Hepatocyte (in vitro differentiated cells): ENCODE data around the gene YWHAQ. TPM values are rescaled to one million over a fixed set of nuclear protein-coding genes. Genes with fewer than 3 reads are reported as not detected.
A peak's percentile ranks its signal among the peaks of the same experiment; 100 is the strongest.
"Not testable (repeated sequence)": the region's sequence is repeated elsewhere in the genome, so short reads cannot be mapped to it uniquely, and the experiment has no call there.

Experiments
- DNase-seq: peaks from one replicate; pipeline ENCODE4 v3.0.0-alpha.2; 2016; ENCODE audit warnings: low spot score
- H2AFZ ChIP-seq: fragments of 200-600 bp; sonication (generic); 2 replicates; pipeline ENCODE4 v1.6.0; 2016; ENCODE audit warnings: antibody characterized with exemption, mild to moderate bottlenecking
- H3K27ac ChIP-seq: fragments of 200-600 bp; sonication (generic); 2 replicates; pipeline ENCODE4 v1.5.1; 2016; ENCODE audit warnings: mild to moderate bottlenecking
- H3K27me3 ChIP-seq: fragments of 200-600 bp; sonication (generic); 2 replicates; pipeline ENCODE4 v1.6.1; 2016
- H3K36me3 ChIP-seq: fragments of 200-600 bp; sonication (generic); replicated peaks from 2 replicates; pipeline ENCODE4 v1.5.1; 2016; ENCODE audit warnings: low read depth; ENCODE audit not compliant: insufficient read depth
- H3K4me1 ChIP-seq: fragments of 200-600 bp; sonication (generic); 2 replicates; pipeline ENCODE4 v1.5.1; 2016; ENCODE audit warnings: mild to moderate bottlenecking, moderate library complexity; ENCODE audit not compliant: insufficient read depth
- H3K4me2 ChIP-seq: fragments of 200-600 bp; sonication (generic); 2 replicates; pipeline ENCODE4 v1.6.0; 2016
- H3K4me3 ChIP-seq: fragments of 200-600 bp; sonication (generic); 2 replicates; pipeline ENCODE4 v1.5.1; 2016; ENCODE audit warnings: mild to moderate bottlenecking
- H3K79me2 ChIP-seq: fragments of 200-600 bp; sonication (generic); 2 replicates; pipeline ENCODE4 v1.6.0; 2017; ENCODE audit warnings: mild to moderate bottlenecking
- H3K9me2 ChIP-seq: fragments of 200-600 bp; sonication (generic); replicated peaks from 2 replicates; pipeline ENCODE4 v1.6.0; 2017; ENCODE audit warnings: mild to moderate bottlenecking; ENCODE audit not compliant: insufficient read depth
- H3K9me3 ChIP-seq: fragments of 200-600 bp; sonication (generic); 2 replicates; pipeline ENCODE4 v1.5.1; 2016; ENCODE audit warnings: low read depth, mild to moderate bottlenecking
- H4K20me1 ChIP-seq: fragments of 200-600 bp; sonication (generic); 2 replicates; pipeline ENCODE4 v1.6.0; 2016; ENCODE audit warnings: mild to moderate bottlenecking; ENCODE audit not compliant: insufficient read depth, poor library complexity, severe bottlenecking
- EZH2 ChIP-seq: fragments of 200-600 bp; sonication (generic); IDR thresholded peaks from 2 replicates; pipeline ENCODE4 v1.6.1; 2016; ENCODE audit warnings: antibody characterized with exemption, mild to moderate bottlenecking, borderline replicate concordance
- EZH2phosphoT487 ChIP-seq: fragments of 200-600 bp; sonication (generic); IDR thresholded peaks from one replicate; pipeline ENCODE4 v1.6.1; 2018; ENCODE audit warnings: antibody characterized with exemption, mild to moderate bottlenecking, low read depth, moderate library complexity; ENCODE audit not compliant: unreplicated experiment, severe bottlenecking
- WGBS: methylation state at CpG from one replicate; pipeline ENCODE4 v1.1.6; 2016; ENCODE audit warnings: low lambda C conversion rate; ENCODE audit errors: missing lambda C conversion rate; 5-methylcytosine and 5-hydroxymethylcytosine counted together
- polyA plus RNA-seq: library from polyadenylated mRNA; unstranded; fragments of >200 nt; fragmentation: Nextera tagmentation; extraction: Ambion mirVana; gene quantifications from 2 replicates; pipeline ENCODE4 v1.2.1, GENCODE V29; 2016
- total RNA-seq: library from RNA; depleted of rRNA; stranded (reverse); fragments of >200 nt; gene quantifications from 2 replicates; pipeline ENCODE4 v1.2.3, GENCODE V29; 2014
- TF ChIP-seq, protein P1 (sequence below): fragments of 200-600 bp; sonication (generic); IDR thresholded peaks from 2 replicates; pipeline ENCODE4 v1.5.1; 2016; ENCODE audit warnings: antibody characterized with exemption, mild to moderate bottlenecking; ENCODE audit not compliant: poor library complexity

YWHAQ gene
- total and polyA plus RNA-seq, 2 experiments from 2014 or later, result 327 to 361 TPM

DNA sequence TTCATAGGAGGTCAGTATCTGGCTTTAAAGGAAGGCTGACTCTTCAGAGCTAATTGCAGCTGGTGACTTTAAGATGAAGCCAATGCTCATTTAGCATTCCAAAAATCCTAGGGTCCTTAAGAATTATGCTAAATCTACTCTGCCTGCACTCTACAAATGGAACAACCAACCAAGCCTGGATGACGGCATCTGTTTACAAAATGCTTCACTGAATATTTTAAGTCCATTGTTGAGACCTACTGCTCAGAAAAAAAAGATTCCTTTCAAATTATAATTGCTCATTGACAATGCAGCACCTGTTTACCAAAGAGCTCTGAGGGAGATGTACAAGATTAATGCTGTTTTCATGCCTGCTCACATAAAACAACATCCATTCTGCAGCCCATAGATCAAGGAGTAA, 31.4 kb downstream of the YWHAQ start:
- H3K79me2 ChIP-seq, result peaks cover 100% of the 10 kb centered on the region
- no peak for DNase-seq
- no peaks in the 10 kb centered on the region for H3K9me2 ChIP-seq
- H3K9me3 ChIP-seq, result peaks cover 24% of the 10 kb centered on the region
- H3K27me3 ChIP-seq, result no peaks in the 10 kb centered on the region
- H4K20me1 ChIP-seq, result peaks cover 58% of the 10 kb centered on the region
- H3K4me3 ChIP-seq, result no peak overlapping the region
- WGBS, result 100% methylated on average over 1 of the region's 1 CpG
- no peaks in the 10 kb centered on the region for H3K4me1 ChIP-seq
- H3K4me2 ChIP-seq, result no peak overlapping the region
- no peaks in the 10 kb centered on the region for H3K36me3 ChIP-seq
- TF ChIP-seq EZH2 (no peak), EZH2phosphoT487 (no peak)
- TF ChIP-seq, protein P1, sequence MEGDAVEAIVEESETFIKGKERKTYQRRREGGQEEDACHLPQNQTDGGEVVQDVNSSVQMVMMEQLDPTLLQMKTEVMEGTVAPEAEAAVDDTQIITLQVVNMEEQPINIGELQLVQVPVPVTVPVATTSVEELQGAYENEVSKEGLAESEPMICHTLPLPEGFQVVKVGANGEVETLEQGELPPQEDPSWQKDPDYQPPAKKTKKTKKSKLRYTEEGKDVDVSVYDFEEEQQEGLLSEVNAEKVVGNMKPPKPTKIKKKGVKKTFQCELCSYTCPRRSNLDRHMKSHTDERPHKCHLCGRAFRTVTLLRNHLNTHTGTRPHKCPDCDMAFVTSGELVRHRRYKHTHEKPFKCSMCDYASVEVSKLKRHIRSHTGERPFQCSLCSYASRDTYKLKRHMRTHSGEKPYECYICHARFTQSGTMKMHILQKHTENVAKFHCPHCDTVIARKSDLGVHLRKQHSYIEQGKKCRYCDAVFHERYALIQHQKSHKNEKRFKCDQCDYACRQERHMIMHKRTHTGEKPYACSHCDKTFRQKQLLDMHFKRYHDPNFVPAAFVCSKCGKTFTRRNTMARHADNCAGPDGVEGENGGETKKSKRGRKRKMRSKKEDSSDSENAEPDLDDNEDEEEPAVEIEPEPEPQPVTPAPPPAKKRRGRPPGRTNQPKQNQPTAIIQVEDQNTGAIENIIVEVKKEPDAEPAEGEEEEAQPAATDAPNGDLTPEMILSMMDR, result no peak
- H3K27ac ChIP-seq, result no peak overlapping the region
- no peak overlapping the region for H2AFZ ChIP-seq

DNA sequence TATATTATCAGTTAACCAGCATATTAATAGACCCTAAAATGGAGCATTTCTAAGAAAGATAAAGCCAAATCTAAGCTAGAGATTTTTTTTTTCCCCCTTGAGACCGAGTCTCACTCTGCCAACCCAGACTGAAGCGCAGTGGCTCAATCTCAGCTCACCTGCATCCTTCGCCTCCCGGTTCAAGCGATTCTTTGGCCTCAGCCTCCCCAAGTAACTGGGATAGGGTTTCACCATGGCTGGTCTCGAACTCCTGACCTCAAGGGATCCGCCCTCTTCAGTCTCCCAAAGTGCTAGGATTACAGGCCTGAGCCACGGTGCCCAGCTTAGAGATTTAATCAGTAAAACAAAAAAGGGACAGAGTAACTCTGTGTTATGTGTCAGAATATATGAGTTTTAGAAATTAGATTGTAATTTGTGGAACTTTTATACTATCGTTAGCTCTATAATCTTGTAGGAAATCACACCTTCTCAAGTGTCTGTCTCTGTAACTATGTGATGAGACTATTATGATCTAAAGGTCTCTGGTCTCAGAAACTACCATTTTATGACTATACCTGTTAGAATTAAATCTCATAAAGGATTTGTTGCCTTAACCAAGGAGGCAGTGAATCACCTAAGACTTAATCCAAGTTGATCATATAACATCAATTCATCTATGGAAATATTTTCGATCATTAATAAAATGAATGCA, 34.0 kb downstream of the YWHAQ start:
- Histone ChIP-seq H3K4me1 (no peaks in the 10 kb centered on the region), H3K9me3 (peaks cover 24% of the 10 kb centered on the region), H4K20me1 (peaks cover 59% of the 10 kb centered on the region), H2AFZ (no peak overlapping the region), H3K4me2 (no peak overlapping the region), H3K9me2 (no peaks in the 10 kb centered on the region), H3K27me3 (no peaks in the 10 kb centered on the region), H3K79me2 (peaks cover 100% of the 10 kb centered on the region), H3K36me3 (no peaks in the 10 kb centered on the region), H3K4me3 (no peak overlapping the region), H3K27ac (no peak overlapping the region)
- TF ChIP-seq EZH2phosphoT487, result no peak
- no peak for TF ChIP-seq EZH2
- TF ChIP-seq, protein P1, result no peak
- DNase-seq, result no peak
- 94% methylated on average over 10 of the region's 10 CpGs for WGBS

DNA sequence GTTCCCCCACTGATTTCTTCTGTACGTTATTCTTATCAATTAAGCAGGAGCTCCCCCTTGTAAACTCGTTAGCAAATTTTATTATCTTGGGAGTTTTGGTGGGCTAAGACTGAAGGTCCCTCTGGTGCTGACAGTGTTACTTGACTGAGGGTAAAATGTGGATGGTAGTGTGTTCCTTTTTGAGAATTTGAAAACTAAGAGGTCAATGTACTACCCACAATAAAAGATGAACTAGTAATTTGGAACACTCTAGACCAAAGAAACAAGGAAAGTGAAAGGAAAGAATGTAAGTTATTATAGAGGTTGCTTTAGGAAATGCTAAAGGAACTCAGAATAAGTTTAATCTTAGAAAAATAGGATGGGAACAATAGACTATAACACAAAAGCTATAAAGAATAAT, 35.1 kb downstream of the YWHAQ start:
- Histone ChIP-seq H3K27ac (no peak overlapping the region), H3K36me3 (peaks cover 6% of the 10 kb centered on the region), H3K27me3 (no peaks in the 10 kb centered on the region), H3K4me3 (no peak overlapping the region), H3K4me1 (no peaks in the 10 kb centered on the region), H2AFZ (no peak overlapping the region), H3K4me2 (no peak overlapping the region), H3K79me2 (peaks cover 100% of the 10 kb centered on the region), H3K9me3 (peaks cover 22% of the 10 kb centered on the region), H4K20me1 (peaks cover 67% of the 10 kb centered on the region), H3K9me2 (no peaks in the 10 kb centered on the region)
- DNase-seq, result no peak
- WGBS, result 48% methylated on average over 2 of the region's 2 CpGs
- no peak for TF ChIP-seq EZH2phosphoT487
- TF ChIP-seq, protein P1, result no peak
- no peak for TF ChIP-seq EZH2

DNA sequence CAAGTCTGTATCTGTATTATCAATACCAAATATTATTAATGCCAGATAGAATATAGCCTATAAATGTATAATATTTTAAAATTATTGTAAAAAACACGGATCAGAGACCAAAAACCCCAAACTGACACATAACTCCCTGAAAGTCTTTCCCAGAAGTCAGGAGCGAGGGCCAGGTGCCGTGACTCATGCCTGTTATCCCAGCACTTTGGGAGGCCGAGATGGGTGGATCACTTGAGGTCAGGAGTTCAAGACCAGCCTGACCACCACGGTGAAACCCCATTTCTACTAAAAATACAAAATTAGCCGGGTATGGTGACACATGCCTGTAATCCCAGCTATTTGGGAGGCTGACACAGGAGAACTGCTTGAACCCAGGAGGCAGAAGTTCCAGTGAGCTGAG, 35.5 kb downstream of the YWHAQ start:
- H3K27me3 ChIP-seq, H3K36me3 ChIP-seq, H3K4me3 ChIP-seq, DNase-seq, H3K9me2 ChIP-seq, H2AFZ ChIP-seq, H3K4me2 ChIP-seq, H3K4me1 ChIP-seq: not testable (repeated sequence)
- 73% methylated on average over 6 of the region's 6 CpGs for WGBS
- Histone ChIP-seq H4K20me1 (peaks cover 69% of the 10 kb centered on the region), H3K27ac (peak overlapping the region; percentile 45), H3K79me2 (peaks cover 100% of the 10 kb centered on the region), H3K9me3 (peaks cover 17% of the 10 kb centered on the region)
